ENCODE measurements around the gene AIF1. TPM values are rescaled to one million over a fixed set of nuclear protein-coding genes. Genes with fewer than 3 reads are reported as not detected.

AIF1 gene
- total RNA-seq, 4 donors from 2014 or later, result 30.9 to 177 (median 76.2) TPM

DNA sequence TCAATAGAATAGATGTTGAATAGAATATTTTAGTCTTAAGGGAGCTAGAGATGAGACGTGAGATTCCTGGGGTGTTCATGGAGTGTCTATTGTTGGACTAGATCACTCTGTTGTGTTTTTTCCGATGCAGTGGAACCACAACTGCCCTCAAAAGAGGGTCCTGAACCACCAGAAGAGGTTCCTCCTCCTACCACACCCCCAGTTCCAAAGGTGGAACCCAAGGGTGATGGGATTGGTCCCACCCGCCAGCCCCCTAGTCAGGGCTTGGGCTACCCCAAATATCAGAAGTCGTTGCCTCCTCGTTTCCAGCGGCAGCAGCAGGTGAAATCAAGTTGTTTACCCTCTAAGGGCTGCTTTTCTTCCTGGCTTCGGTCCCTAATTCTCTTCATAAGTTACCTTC lies 14.0 kb downstream of the AIF1 start:
- TF ChIP-seq, protein P1, sequence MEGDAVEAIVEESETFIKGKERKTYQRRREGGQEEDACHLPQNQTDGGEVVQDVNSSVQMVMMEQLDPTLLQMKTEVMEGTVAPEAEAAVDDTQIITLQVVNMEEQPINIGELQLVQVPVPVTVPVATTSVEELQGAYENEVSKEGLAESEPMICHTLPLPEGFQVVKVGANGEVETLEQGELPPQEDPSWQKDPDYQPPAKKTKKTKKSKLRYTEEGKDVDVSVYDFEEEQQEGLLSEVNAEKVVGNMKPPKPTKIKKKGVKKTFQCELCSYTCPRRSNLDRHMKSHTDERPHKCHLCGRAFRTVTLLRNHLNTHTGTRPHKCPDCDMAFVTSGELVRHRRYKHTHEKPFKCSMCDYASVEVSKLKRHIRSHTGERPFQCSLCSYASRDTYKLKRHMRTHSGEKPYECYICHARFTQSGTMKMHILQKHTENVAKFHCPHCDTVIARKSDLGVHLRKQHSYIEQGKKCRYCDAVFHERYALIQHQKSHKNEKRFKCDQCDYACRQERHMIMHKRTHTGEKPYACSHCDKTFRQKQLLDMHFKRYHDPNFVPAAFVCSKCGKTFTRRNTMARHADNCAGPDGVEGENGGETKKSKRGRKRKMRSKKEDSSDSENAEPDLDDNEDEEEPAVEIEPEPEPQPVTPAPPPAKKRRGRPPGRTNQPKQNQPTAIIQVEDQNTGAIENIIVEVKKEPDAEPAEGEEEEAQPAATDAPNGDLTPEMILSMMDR (IDR thresholded peaks at IDR 0.05; ENCODE audit: low read depth), result no peak

DNA sequence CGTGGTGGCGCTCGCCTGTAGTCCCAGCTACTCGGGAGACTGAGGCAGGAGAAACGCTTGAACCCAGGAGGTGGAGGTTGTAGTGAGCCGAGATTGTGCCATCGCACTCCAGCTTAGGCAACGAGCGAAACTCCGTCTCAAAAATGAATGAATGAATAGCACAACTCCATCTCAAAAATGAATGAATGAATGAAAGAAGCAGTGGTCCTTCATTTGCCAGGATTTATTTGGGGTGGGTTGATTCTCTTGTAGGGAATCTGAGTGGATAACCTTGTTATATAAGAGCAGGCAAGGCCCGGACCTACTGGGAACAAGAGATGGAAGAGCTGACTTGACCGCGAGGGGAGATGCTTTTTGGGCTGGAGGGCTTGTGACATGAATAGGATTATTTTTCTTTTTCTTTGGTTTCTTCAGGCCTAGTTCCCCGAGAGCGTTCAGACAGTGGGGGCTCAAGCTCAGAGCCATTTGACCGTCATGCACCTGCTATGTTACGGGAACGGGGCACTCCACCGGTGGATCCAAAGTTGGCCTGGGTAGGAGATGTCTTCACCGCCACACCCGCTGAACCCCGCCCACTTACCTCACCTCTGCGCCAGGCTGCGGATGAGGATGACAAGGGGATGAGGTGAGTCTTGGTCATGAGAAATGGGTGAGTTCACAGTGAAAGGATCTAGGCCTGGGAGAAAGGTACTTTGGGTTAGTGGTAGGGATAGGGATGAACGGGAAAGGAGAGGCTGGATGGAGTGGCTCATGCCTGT lies 15.3 kb downstream of the AIF1 start:
- TF ChIP-seq, protein P1 (IDR thresholded peaks at IDR 0.05; ENCODE audit: low read depth), result no peak

DNA sequence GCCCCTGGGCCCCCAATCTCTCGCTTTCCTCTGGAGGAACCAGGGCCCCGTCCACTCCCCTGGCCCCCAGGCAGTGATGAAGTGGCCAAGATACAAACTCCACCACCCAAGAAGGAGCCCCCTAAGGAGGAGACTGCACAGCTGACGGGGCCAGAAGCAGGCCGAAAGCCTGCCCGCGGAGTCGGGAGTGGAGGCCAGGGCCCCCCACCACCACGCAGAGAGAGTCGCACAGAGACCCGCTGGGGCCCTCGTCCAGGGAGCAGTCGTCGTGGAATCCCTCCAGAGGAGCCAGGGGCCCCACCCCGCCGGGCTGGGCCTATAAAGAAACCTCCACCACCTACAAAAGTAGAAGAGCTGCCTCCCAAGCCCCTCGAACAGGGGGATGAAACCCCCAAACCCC lies 16.2 kb downstream of the AIF1 start:
- TF ChIP-seq, protein P1 (IDR thresholded peaks at IDR 0.05; ENCODE audit: low read depth), result no peak

DNA sequence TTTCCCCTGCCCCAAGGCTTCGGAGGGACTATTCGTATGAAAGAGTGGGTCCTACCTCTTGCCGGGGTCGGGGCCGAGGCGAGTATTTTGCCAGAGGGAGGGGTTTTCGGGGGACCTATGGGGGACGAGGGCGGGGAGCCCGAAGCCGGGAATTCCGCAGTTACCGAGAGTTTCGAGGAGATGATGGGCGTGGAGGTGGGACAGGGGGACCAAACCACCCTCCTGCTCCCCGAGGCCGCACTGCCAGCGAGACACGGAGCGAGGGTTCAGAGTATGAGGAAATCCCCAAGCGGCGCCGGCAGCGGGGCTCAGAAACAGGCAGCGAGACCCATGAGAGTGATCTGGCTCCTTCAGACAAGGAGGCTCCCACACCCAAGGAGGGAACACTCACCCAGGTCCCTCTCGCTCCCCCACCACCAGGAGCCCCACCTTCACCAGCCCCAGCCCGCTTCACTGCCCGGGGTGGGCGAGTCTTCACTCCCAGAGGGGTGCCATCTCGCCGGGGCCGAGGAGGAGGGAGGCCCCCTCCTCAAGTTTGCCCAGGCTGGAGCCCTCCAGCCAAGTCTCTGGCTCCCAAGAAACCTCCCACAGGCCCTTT lies 16.7 kb downstream of the AIF1 start:
- TF ChIP-seq, protein P1 (IDR thresholded peaks at IDR 0.05; ENCODE audit: low read depth), result no peak

DNA sequence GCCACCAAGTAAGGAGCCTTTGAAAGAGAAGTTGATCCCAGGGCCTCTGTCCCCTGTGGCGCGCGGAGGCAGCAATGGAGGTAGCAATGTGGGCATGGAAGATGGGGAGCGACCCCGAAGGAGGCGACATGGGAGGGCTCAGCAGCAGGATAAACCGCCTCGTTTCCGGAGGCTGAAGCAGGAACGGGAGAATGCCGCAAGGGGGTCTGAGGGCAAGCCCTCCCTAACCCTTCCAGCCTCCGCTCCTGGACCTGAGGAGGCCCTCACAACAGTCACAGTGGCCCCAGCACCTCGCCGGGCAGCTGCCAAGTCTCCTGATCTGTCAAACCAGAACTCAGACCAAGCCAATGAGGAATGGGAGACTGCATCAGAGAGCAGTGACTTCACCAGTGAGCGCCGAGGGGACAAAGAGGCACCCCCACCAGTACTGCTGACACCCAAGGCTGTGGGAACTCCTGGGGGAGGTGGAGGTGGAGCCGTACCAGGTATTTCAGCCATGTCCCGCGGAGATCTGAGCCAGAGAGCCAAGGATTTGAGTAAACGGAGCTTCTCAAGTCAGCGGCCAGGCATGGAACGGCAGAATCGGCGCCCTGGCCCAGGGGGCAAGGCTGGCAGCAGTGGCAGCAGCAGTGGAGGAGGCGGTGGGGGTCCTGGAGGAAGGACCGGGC lies 17.4 kb downstream of the AIF1 start:
- TF ChIP-seq, protein P1 (IDR thresholded peaks at IDR 0.05; ENCODE audit: low read depth), result no peak

DNA sequence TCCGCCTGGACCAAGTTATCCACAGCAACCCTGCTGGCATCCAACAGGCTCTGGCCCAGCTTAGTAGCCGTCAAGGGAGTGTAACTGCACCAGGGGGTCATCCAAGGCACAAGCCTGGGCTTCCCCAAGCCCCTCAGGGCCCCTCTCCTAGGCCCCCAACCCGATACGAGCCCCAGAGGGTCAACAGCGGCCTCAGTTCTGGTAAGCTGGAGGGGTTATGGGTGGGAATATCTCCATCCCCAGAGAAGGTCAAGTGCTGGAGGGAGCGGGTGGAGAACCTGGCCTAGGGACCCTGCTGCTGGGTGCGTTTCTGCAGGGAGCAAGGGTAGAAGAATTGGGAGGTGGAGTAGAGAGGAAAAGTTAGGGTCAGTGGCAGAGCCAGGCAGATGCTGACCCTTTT lies 18.4 kb downstream of the AIF1 start:
- TF ChIP-seq, protein P1 (IDR thresholded peaks at IDR 0.05; ENCODE audit: low read depth), result no peak

DNA sequence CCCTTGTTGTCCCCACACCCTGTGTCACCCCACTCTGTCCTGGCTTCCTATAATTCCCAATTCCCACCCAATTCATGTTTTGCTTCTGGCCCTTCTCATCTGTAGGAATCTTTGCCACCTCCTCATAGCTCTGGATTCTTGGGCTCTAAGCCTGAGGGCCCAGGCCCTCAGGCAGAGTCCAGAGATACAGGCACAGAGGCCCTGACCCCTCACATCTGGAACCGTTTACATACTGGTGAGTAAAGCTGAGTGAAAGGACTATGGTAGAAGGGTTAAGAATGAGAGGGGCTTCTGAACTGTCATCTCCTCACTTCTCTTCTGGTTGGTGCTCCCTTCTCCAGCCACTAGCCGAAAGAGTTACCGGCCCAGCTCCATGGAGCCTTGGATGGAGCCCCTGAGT lies 19.1 kb downstream of the AIF1 start:
- TF ChIP-seq, protein P1 (IDR thresholded peaks at IDR 0.05; ENCODE audit: low read depth), result no peak

Measured in subcutaneous adipose tissue (tissue), 4 donors.